K562 treated with DMSO at 1 percent for 48 hours (cell line): ENCODE measurements around the gene APCDD1. TPM values are rescaled to one million over a fixed set of nuclear protein-coding genes. Genes with fewer than 3 reads are reported as not detected.

Source experiments
- total RNA-seq: library from RNA; unstranded; fragments of 300-600 nt; gene quantifications from 2 replicates; pipeline ENCODE4 v1.2.3, GENCODE V29; 2022; ENCODE audit warnings: low replicate concordance; ENCODE audit errors: extremely low read depth

APCDD1 gene
- not detected in 2 replicates for total RNA-seq

GRCh38 chr18:10453806-10454680 is at the start of gene APCDD1:
Gene APCDD1 (plus strand): TSS chr18:10454635. CDS start chr18:10454982, 347 bp downstream.

GRCh38 chr18:10525697-10526560 is 71.5 kb downstream of the APCDD1 start, which contains the start of gene NAPG:
Gene NAPG (plus strand): TSS chr18:10526027. CDS start chr18:10526103, 76 bp downstream.

Other genes with a start within 250 kb of the APCDD1 start
- gene NAPG, start 71.4 kb downstream of the APCDD1 start, total RNA-seq = not detected in 2 replicates